GM23248 (cell line): Measurements from ENCODE around the gene MGP.

ENCODE experiments used
- EZH2 ChIP-seq: fragments of 200-600 bp; sonication (generic); IDR thresholded peaks from 2 replicates; pipeline ENCODE4 v1.6.1; 2018; ENCODE audit warnings: antibody characterized with exemption, mild to moderate bottlenecking; ENCODE audit not compliant: insufficient read depth, poor library complexity, severe bottlenecking
- EZH2phosphoT487 ChIP-seq: fragments of 200-600 bp; sonication (generic); IDR thresholded peaks from 2 replicates; pipeline ENCODE4 v1.6.1; 2018; ENCODE audit warnings: antibody characterized with exemption, moderate library complexity, mild to moderate bottlenecking, low read depth; ENCODE audit not compliant: insufficient read depth

GRCh38 chr12:14876833-14877232 lies 8.8 kb downstream of the MGP start:
- no peak for TF ChIP-seq EZH2
- no peak for TF ChIP-seq EZH2phosphoT487
